HCT116 (cell line): Measurements from ENCODE around the gene MTIF3.

Experiments
- ELF1 ChIP-seq: IDR thresholded peaks from 2 replicates; pipeline ENCODE4 v1.6.1; 2012; ENCODE audit warnings: low read depth, borderline replicate concordance
- EZH2 ChIP-seq: fragments of 200-600 bp; sonication (generic); IDR thresholded peaks from 2 replicates; pipeline ENCODE4 v1.6.1; 2017; ENCODE audit warnings: antibody characterized with exemption, mixed run types
- EZH2phosphoT487 ChIP-seq: fragments of 200-600 bp; IDR thresholded peaks from 2 replicates; pipeline ENCODE4 v1.6.1; 2018; ENCODE audit warnings: antibody characterized with exemption, borderline replicate concordance
- JUND ChIP-seq: IDR thresholded peaks from 2 replicates; pipeline ENCODE4 v1.6.1; 2012
- POLR2A ChIP-seq: IDR thresholded peaks from 2 replicates; pipeline ENCODE4 v1.7.0; 2011; ENCODE audit warnings: borderline replicate concordance; ENCODE audit not compliant: insufficient read depth, insufficient read length; ENCODE audit errors: extremely low read depth
- POLR2AphosphoS5 ChIP-seq: IDR thresholded peaks from 2 replicates; pipeline ENCODE4 v1.6.1; 2011; ENCODE audit warnings: mild to moderate bottlenecking, low read depth, low read length, moderate library complexity
- RAD21 ChIP-seq: IDR thresholded peaks from 2 replicates; pipeline ENCODE4 v1.6.1; 2012; ENCODE audit warnings: low read depth, mild to moderate bottlenecking
- SIN3A ChIP-seq: IDR thresholded peaks from 2 replicates; pipeline ENCODE4 v1.6.1; 2012; ENCODE audit warnings: low read depth
- TF ChIP-seq, protein P1 (sequence below), 3 experiments: fragments of 200-600 bp in 1 of 3; sonication (generic) in 1 of 3; IDR thresholded peaks in 2 of 3; conservative IDR thresholded peaks in 1 of 3; 2 replicates each; pipeline ENCODE4 v1.5.1; 2012 to 2017; ENCODE audit warnings: low read depth in 2 of 3, low read length in 2 of 3, antibody characterized with exemption in 1 of 3, borderline replicate concordance in 1 of 3, control low read depth in 1 of 3, mild to moderate bottlenecking in 1 of 3, mixed read lengths in 1 of 3, mixed run types in 1 of 3, moderate library complexity in 1 of 3; ENCODE audit not compliant: insufficient read depth in 1 of 3

DNA sequence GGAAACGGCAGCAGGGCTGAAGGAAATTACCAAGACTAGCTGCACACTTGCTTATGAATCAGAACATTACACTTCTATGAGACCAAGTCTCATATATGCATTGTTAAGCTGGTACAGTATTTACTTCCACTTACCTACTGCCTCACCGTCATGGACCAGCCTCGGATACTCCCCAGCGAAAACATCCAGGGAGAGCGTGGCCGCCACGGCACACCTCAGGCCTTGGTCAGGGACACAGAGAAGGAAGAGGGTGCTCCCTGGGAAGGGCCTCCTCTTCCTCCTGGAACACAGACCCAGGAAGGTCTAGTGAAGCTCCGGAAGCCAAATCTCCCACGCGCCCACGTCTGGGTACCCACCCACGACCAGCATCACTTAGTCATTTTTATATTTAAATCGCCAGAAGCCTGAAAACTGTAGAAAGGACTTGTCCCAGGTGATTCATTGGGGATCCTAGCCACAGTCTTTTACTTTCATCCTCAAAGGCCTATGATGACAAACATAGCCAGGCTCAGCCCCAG is 24.4 kb upstream of the MTIF3 start:
- no peak for TF ChIP-seq SIN3A
- no peak for TF ChIP-seq POLR2A
- no peak for TF ChIP-seq EZH2phosphoT487
- TF ChIP-seq, protein P1, sequence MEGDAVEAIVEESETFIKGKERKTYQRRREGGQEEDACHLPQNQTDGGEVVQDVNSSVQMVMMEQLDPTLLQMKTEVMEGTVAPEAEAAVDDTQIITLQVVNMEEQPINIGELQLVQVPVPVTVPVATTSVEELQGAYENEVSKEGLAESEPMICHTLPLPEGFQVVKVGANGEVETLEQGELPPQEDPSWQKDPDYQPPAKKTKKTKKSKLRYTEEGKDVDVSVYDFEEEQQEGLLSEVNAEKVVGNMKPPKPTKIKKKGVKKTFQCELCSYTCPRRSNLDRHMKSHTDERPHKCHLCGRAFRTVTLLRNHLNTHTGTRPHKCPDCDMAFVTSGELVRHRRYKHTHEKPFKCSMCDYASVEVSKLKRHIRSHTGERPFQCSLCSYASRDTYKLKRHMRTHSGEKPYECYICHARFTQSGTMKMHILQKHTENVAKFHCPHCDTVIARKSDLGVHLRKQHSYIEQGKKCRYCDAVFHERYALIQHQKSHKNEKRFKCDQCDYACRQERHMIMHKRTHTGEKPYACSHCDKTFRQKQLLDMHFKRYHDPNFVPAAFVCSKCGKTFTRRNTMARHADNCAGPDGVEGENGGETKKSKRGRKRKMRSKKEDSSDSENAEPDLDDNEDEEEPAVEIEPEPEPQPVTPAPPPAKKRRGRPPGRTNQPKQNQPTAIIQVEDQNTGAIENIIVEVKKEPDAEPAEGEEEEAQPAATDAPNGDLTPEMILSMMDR (IDR thresholded peaks at IDR 0.05 in 2 of 3, conservative IDR thresholded peaks at IDR 0.05 in 1 of 3; ENCODE audit: borderline replicate concordance in 1 of 3, insufficient read depth in 1 of 3, low read depth in 2 of 3, low read length in 2 of 3), result no peak
- no peak for TF ChIP-seq JUND
- TF ChIP-seq POLR2AphosphoS5, result no peak
- TF ChIP-seq EZH2, result no peak
- no peak for TF ChIP-seq RAD21
- TF ChIP-seq ELF1, result no peak
